HepG2 (cell line): ENCODE measurements around the gene CCDC88C. TPM values are rescaled to one million over a fixed set of nuclear protein-coding genes. Genes with fewer than 3 reads are reported as not detected.

Source experiments
- ATAC-seq: fragments of 200-7000 bp; cut with Tn5 transposase; 3 replicates; pipeline ENCODE4 v1.9.1; 2020; ENCODE audit warnings: mild to moderate bottlenecking, moderate library complexity
- BruUV-seq: library from RNA; stranded (reverse); fragments of 400-500 nt; replicated peaks from 2 replicates; lab custom pipeline; 2021; lab: Mats Ljungman, UMichigan
- CTCF ChIA-PET: fragments of 300-600 bp; formaldehyde crosslinking; extraction: SDS; loops from one replicate; lab custom pipeline; 2021; ENCODE audit warnings: low total read pairs, inconsistent platforms, low intra/inter-chr PET ratio; lab: Yijun Ruan, JAX
- POLR2A ChIA-PET: fragments of 350-600 bp; sonication (Branson Sonifier 250); formaldehyde crosslinking; loops from one replicate; lab custom pipeline; 2020; ENCODE audit warnings: antibody characterized with exemption, inconsistent platforms; lab: Yijun Ruan, JAX
- DNase-seq: peaks from one replicate; pipeline ENCODE4 v3.0.0-alpha.2; 2015; ENCODE audit warnings: low spot score
- FAIRE-seq: peaks from 3 replicates; lab custom pipeline; 2011; peaks lifted over from hg19 to GRCh38; lab: Jason Lieb, UNC
- H2AFZ ChIP-seq: one replicate; pipeline ENCODE4 v1.6.1; 2011; ENCODE audit warnings: low read length, inconsistent platforms
- H3K27ac ChIP-seq: fragments of 300-600 bp; 3 replicates; pipeline ENCODE4 v1.8.0; 2011; ENCODE audit warnings: mixed run types, mild to moderate bottlenecking, mixed read lengths, low read length, inconsistent platforms; ENCODE audit not compliant: insufficient read depth; ENCODE audit errors: extremely low read length
- H3K27me3 ChIP-seq, 2 experiments: fragments of 200-600 bp in 1 of 2; 2 replicates in 1 of 2; 3 replicates in 1 of 2; pipeline versions ENCODE4 v1.6.0 to v1.8.0; 2011; ENCODE audit warnings: low read length in 2 of 2, mild to moderate bottlenecking in 2 of 2, moderate library complexity in 2 of 2, inconsistent platforms in 1 of 2; ENCODE audit not compliant: insufficient read depth in 2 of 2, control insufficient read depth in 1 of 2
- H3K36me3 ChIP-seq, 2 experiments: fragments of 200-600 bp in 1 of 2; replicated peaks in 1 of 2; 2 replicates in 1 of 2; 3 replicates in 1 of 2; pipeline versions ENCODE4 v1.5.1 to v1.8.0; 2011; ENCODE audit warnings: low read length in 2 of 2, inconsistent platforms in 1 of 2; ENCODE audit not compliant: insufficient read depth in 2 of 2, control insufficient read depth in 1 of 2
- H3K4me1 ChIP-seq: 2 replicates; pipeline ENCODE4 v1.5.1; 2012; ENCODE audit warnings: low read length, inconsistent platforms; ENCODE audit not compliant: insufficient read depth
- H3K4me2 ChIP-seq: 2 replicates; pipeline ENCODE4 v1.6.0; 2011; ENCODE audit warnings: low read depth, low read length, inconsistent platforms
- H3K4me3 ChIP-seq, 3 experiments: fragments of 200-600 bp in 1 of 3; sonication (generic), shearing (Covaris generic) in 1 of 3; replicated peaks in 1 of 3; 2 replicates each; pipeline ENCODE4 v1.5.1; 2011 to 2016; ENCODE audit warnings: low read length in 3 of 3, inconsistent platforms in 2 of 3, low read depth in 2 of 3, mild to moderate bottlenecking in 2 of 3, control low read depth in 1 of 3, mixed read lengths in 1 of 3; ENCODE audit not compliant: insufficient read depth in 1 of 3
- H3K79me2 ChIP-seq: one replicate; pipeline ENCODE4 v1.6.1; 2011; ENCODE audit warnings: low read length, inconsistent platforms; ENCODE audit not compliant: insufficient read depth
- H3K9ac ChIP-seq: 2 replicates; pipeline ENCODE4 v1.6.0; 2011; ENCODE audit warnings: mild to moderate bottlenecking, low read depth, low read length, inconsistent platforms; ENCODE audit not compliant: insufficient read depth
- H3K9me3 ChIP-seq: 2 replicates; pipeline ENCODE4 v1.5.1; 2012; ENCODE audit warnings: mild to moderate bottlenecking, low read length
- H4K20me1 ChIP-seq: 2 replicates; pipeline ENCODE4 v1.6.0; 2011; ENCODE audit warnings: inconsistent platforms, mild to moderate bottlenecking, low read length, moderate library complexity; ENCODE audit not compliant: insufficient read depth
- ARHGAP35 ChIP-seq: sonication (generic); formaldehyde crosslinking; IDR thresholded peaks from 2 replicates; pipeline ENCODE4 v1.9.0; 2022; ENCODE audit warnings: mild to moderate bottlenecking, inconsistent platforms, moderate library complexity, missing genetic modification reagents, borderline replicate concordance
- CHD4 ChIP-seq: fragments of 200-600 bp; sonication (generic); IDR thresholded peaks from 2 replicates; pipeline ENCODE4 v1.7.0; 2017; ENCODE audit warnings: mild to moderate bottlenecking, low read length, borderline replicate concordance
- JUNB ChIP-seq: sonication (generic); formaldehyde crosslinking; IDR thresholded peaks from 2 replicates; pipeline ENCODE4 v1.8.0; 2022; ENCODE audit warnings: missing genetic modification reagents, mild to moderate bottlenecking, borderline replicate concordance
- ZBTB25 ChIP-seq: IDR thresholded peaks from 2 replicates; pipeline ENCODE4 v1.6.1; 2018; ENCODE audit warnings: missing genetic modification reagents
- ZNF607 ChIP-seq: sonication (generic); formaldehyde crosslinking; IDR thresholded peaks from 2 replicates; pipeline ENCODE4 v1.5.1; 2020; ENCODE audit warnings: missing genetic modification reagents, mild to moderate bottlenecking, borderline replicate concordance
- ZNF629 ChIP-seq: sonication (generic); formaldehyde crosslinking; conservative IDR thresholded peaks from 2 replicates; pipeline ENCODE4 v1.5.0; 2020; ENCODE audit warnings: missing genetic modification reagents
- ZNF660 ChIP-seq: sonication (generic); formaldehyde crosslinking; IDR thresholded peaks from 2 replicates; pipeline ENCODE4 v1.5.1; 2020; ENCODE audit warnings: mild to moderate bottlenecking, low read depth, missing genetic modification reagents, borderline replicate concordance
- WGBS: methylation state at CpG from one replicate; pipeline ENCODE4 v1.1.6; 2017; ENCODE audit warnings: low lambda C conversion rate; 5-methylcytosine and 5-hydroxymethylcytosine counted together
- in situ Hi-C: cut with HindIII; loops from 2 replicates; pipeline ENCODE4 v1.10.0; 2017; ENCODE audit warnings: low pct_unique_long_range_greater_than_20kb; ENCODE audit not compliant: extremely low pct_ligation_motif_present
- intact Hi-C: fragments of 100-400 bp; cut with micrococcal nuclease; formaldehyde crosslinking; loops from one replicate; pipeline ENCODE4 v1.10.0; 2022; ENCODE audit not compliant: unreplicated experiment
- polyA plus RNA-seq, 8 experiments: library from polyadenylated mRNA; depleted of rRNA in 3 of 8; stranded (reverse) in 7 of 8; unstranded in 1 of 8; fragments of >200 nt; fragmentation: Illumina TruSeq in 4 of 8; extraction: Trizol in 4 of 8; gene quantifications; 2 replicates each; pipeline versions ENCODE4 v1.2.1 to v1.2.3, GENCODE V29; 2011 to 2016; ENCODE audit warnings: low read depth in 4 of 8, missing spikeins in 1 of 8, mixed read lengths in 1 of 8; ENCODE audit not compliant: insufficient read depth in 1 of 8
- total RNA-seq, 5 experiments: library from RNA; depleted of rRNA; stranded (reverse); fragments of >200 nt; fragmentation: Illumina TruSeq; extraction: Trizol; gene quantifications; 2 replicates each; pipeline ENCODE4 v1.2.3, GENCODE V29; 2016; ENCODE audit warnings: low read depth in 1 of 5

CCDC88C gene
- total and polyA plus RNA-seq, 2 of the 13 experiments (the other 11 are each of a cell fraction or from before 2014, with no cell fraction given): 3.6 to 11.7 TPM

- TF ChIP-seq ZBTB25 (CRISPR knock-in tag) (no peak), ARHGAP35 (CRISPR knock-in tag) (no peak), ZNF660 (CRISPR knock-in tag) (no peak)
Measured at GRCh38 chr14:91376547-91377477, 40.8 kb downstream of the CCDC88C start (continued).

- peaks cover 13% of the 10 kb centered on the region; the same call in 1 of the 2 replicates for H4K20me1 ChIP-seq
- no peak for FAIRE-seq
- no peaks in the 10 kb centered on the region; a peak in 1 of 5 replicates for H3K36me3 ChIP-seq
- H3K9ac ChIP-seq: no peak overlapping the region
- WGBS: 97% methylated on average over 24 of the region's 25 CpGs
- no peak overlapping the region for H2AFZ ChIP-seq
- no peak overlapping the region for H3K4me3 ChIP-seq
- no TSS peak for BruUV-seq
- H3K4me1 ChIP-seq: peaks cover 22% of the 10 kb centered on the region
- H3K9me3 ChIP-seq: no peaks in the 10 kb centered on the region
- no peak overlapping the region for H3K4me2 ChIP-seq
- POLR2A ChIA-PET: no interaction called here
- intact Hi-C loops: no loop called here
- H3K27ac ChIP-seq: no peak overlapping the region
- TF ChIP-seq JUNB (no peak), CHD4 (no peak), ZNF607 (CRISPR knock-in tag) (no peak), ZNF629 (CRISPR knock-in tag) (peak; percentile 85)
- TF ChIP-seq, all 625 proteins: peak for 1
- Histone ChIP-seq H3K27me3 (no peaks in the 10 kb centered on the region), H3K79me2 (peaks cover 1% of the 10 kb centered on the region)
- ATAC-seq: no peak
- CTCF ChIA-PET: no interaction called here
- in situ Hi-C loops: no loop called here
- DNase-seq: no peak
Measured at GRCh38 chr14:91375720-91376452, 41.7 kb downstream of the CCDC88C start.
